Esophagus squamous epithelium (tissue), 4 donors: Measurements from ENCODE around the gene PRDM2.

ENCODE experiments used
- POLR2A ChIP-seq, 4 donors: fragments of 450-650 bp; IDR thresholded peaks; one replicate each; pipeline ENCODE4 v1.6.1; 2017; ENCODE audit warnings: antibody characterized with exemption in 4 of 4, mild to moderate bottlenecking in 4 of 4, moderate library complexity in 3 of 4
- TF ChIP-seq, protein P1 (sequence below), 6 experiments: fragments of 450-650 bp in 4 of 6; fragments of 200-600 bp in 2 of 6; sonication (generic) in 2 of 6; IDR thresholded peaks; one replicate each; pipeline ENCODE4 v1.5.1; 2016 to 2019; ENCODE audit warnings: antibody characterized with exemption in 6 of 6, mild to moderate bottlenecking in 4 of 6, moderate library complexity in 4 of 6

- no peak for TF ChIP-seq POLR2A (IDR thresholded peaks at IDR 0.05)
- TF ChIP-seq, protein P1, sequence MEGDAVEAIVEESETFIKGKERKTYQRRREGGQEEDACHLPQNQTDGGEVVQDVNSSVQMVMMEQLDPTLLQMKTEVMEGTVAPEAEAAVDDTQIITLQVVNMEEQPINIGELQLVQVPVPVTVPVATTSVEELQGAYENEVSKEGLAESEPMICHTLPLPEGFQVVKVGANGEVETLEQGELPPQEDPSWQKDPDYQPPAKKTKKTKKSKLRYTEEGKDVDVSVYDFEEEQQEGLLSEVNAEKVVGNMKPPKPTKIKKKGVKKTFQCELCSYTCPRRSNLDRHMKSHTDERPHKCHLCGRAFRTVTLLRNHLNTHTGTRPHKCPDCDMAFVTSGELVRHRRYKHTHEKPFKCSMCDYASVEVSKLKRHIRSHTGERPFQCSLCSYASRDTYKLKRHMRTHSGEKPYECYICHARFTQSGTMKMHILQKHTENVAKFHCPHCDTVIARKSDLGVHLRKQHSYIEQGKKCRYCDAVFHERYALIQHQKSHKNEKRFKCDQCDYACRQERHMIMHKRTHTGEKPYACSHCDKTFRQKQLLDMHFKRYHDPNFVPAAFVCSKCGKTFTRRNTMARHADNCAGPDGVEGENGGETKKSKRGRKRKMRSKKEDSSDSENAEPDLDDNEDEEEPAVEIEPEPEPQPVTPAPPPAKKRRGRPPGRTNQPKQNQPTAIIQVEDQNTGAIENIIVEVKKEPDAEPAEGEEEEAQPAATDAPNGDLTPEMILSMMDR (IDR thresholded peaks at IDR 0.05): no peak
These were observed 70.8 kb downstream of the PRDM2 start for GRCh38 chr1:13770743-13771142.
